DOHH2 (cell line): ENCODE data around the gene SUCLG1.

Experiments
- EZH2phosphoT487 ChIP-seq: fragments of 200-600 bp; sonication (generic); IDR thresholded peaks from 2 replicates; pipeline ENCODE4 v1.6.1; 2017; ENCODE audit warnings: borderline replicate concordance, mild to moderate bottlenecking, antibody characterized with exemption, low read length, moderate library complexity, mixed read lengths
- TF ChIP-seq, protein P1 (sequence below): fragments of 200-600 bp; sonication (generic); IDR thresholded peaks from one replicate; pipeline ENCODE4 v1.5.1; 2014; ENCODE audit warnings: antibody characterized with exemption, mild to moderate bottlenecking, low read depth, low read length; ENCODE audit not compliant: poor library complexity, severe bottlenecking

DNA sequence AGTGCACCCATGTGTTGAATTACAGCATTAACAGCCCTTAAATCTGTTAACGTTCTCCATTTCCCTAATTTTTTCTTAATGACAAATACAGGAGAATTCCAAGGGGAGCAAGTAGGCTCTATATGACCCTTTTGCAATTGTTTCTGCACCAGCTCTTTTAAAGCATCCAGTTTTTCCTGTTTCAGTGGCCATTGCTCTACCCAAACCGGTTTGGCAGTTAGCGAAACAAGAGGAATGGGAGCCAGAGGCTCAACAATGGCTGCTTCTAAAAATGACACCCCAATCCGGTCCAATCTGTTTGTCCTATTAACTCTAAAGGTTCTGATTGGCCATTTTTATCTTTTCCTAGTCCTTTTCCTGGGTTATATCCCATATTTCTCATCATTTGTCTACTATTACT is 15.1 kb upstream of the SUCLG1 start:
- TF ChIP-seq, protein P1, sequence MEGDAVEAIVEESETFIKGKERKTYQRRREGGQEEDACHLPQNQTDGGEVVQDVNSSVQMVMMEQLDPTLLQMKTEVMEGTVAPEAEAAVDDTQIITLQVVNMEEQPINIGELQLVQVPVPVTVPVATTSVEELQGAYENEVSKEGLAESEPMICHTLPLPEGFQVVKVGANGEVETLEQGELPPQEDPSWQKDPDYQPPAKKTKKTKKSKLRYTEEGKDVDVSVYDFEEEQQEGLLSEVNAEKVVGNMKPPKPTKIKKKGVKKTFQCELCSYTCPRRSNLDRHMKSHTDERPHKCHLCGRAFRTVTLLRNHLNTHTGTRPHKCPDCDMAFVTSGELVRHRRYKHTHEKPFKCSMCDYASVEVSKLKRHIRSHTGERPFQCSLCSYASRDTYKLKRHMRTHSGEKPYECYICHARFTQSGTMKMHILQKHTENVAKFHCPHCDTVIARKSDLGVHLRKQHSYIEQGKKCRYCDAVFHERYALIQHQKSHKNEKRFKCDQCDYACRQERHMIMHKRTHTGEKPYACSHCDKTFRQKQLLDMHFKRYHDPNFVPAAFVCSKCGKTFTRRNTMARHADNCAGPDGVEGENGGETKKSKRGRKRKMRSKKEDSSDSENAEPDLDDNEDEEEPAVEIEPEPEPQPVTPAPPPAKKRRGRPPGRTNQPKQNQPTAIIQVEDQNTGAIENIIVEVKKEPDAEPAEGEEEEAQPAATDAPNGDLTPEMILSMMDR = no peak
- TF ChIP-seq EZH2phosphoT487 = no peak
